GM12878 (cell line): ENCODE data around the gene MAP2K1. TPM values are rescaled to one million over a fixed set of nuclear protein-coding genes. Genes with fewer than 3 reads are reported as not detected.

Experiments
- ATAC-seq: fragments of 200-7000 bp; cut with Tn5 transposase; 3 replicates; pipeline ENCODE4 v1.9.1; 2020; ENCODE audit warnings: mild to moderate bottlenecking, moderate library complexity
- BruUV-seq: library from RNA; stranded (reverse); fragments of 400-500 nt; replicated peaks from 2 replicates; lab custom pipeline; 2021; lab: Mats Ljungman, UMichigan
- CTCF ChIA-PET: fragments of 300-600 bp; sonication (Branson Sonifier 250); formaldehyde crosslinking; extraction: SDS; loops from one replicate; lab custom pipeline; 2021; ENCODE audit warnings: inconsistent platforms; lab: Yijun Ruan, JAX
- POLR2A ChIA-PET: fragments of 350-600 bp; formaldehyde crosslinking; extraction: SDS; loops from one replicate; lab custom pipeline; 2021; ENCODE audit warnings: inconsistent platforms; lab: Charles Lee
- RAD21 ChIA-PET: fragments of 300-600 bp; sonication (Branson Sonifier 250); formaldehyde crosslinking; loops from one replicate; lab custom pipeline; 2023; ENCODE audit warnings: antibody characterized with exemption; ENCODE audit not compliant: unreplicated experiment; lab: Charles Lee
- SMC1A ChIA-PET: fragments of 300-600 bp; sonication (Branson Sonifier 250); formaldehyde crosslinking; loops from one replicate; lab custom pipeline; 2023; ENCODE audit not compliant: unreplicated experiment, uncharacterized antibody; lab: Charles Lee
- DNase-seq: peaks from one replicate; pipeline ENCODE4 v3.0.0-alpha.2; 2011; ENCODE audit warnings: low read depth, low spot score
- FAIRE-seq: peaks from 3 replicates; lab custom pipeline; 2011; peaks lifted over from hg19 to GRCh38; lab: Jason Lieb, UNC
- H2AFZ ChIP-seq: 2 replicates; pipeline ENCODE4 v1.6.0; 2011; ENCODE audit warnings: low read depth, low read length, control low read depth; ENCODE audit not compliant: control insufficient read depth
- H3K27ac ChIP-seq: 2 replicates; pipeline ENCODE4 v1.5.1; 2011; ENCODE audit warnings: control low read depth; ENCODE audit not compliant: control insufficient read depth, insufficient read depth
- H3K27me3 ChIP-seq, 2 experiments: replicated peaks in 1 of 2; 2 replicates each; pipeline versions ENCODE4 v1.6.0 to v1.6.1; 2011; ENCODE audit warnings: low read length in 1 of 2; ENCODE audit not compliant: control insufficient read depth in 2 of 2, insufficient read depth in 2 of 2
- H3K36me3 ChIP-seq, 2 experiments: 2 replicates each; pipeline ENCODE4 v1.5.1; 2011; ENCODE audit warnings: low read length in 1 of 2; ENCODE audit not compliant: control insufficient read depth in 2 of 2, insufficient read depth in 2 of 2
- H3K4me1 ChIP-seq: 2 replicates; pipeline ENCODE4 v1.6.1; 2011; ENCODE audit warnings: mild to moderate bottlenecking, low read length, moderate library complexity, mixed read lengths; ENCODE audit not compliant: control insufficient read depth, insufficient read depth
- H3K4me2 ChIP-seq: 2 replicates; pipeline ENCODE4 v1.6.0; 2011; ENCODE audit warnings: control low read depth; ENCODE audit not compliant: control insufficient read depth, insufficient read depth
- H3K4me3 ChIP-seq: fragments of 200-600 bp; sonication (generic); 2 replicates; pipeline ENCODE4 v1.5.1; 2016
- H3K79me2 ChIP-seq: 2 replicates; pipeline ENCODE4 v1.6.0; 2011; ENCODE audit warnings: low read length; ENCODE audit not compliant: control insufficient read depth, insufficient read depth
- H3K9ac ChIP-seq: 2 replicates; pipeline ENCODE4 v1.8.0; 2011; ENCODE audit warnings: low read length, control low read depth, mixed read lengths; ENCODE audit not compliant: control insufficient read depth, insufficient read depth
- H3K9me3 ChIP-seq: replicated peaks from 3 replicates; pipeline ENCODE4 v1.5.1; 2011; ENCODE audit warnings: mild to moderate bottlenecking, low read length; ENCODE audit not compliant: control insufficient read depth, insufficient read depth
- H4K20me1 ChIP-seq: 2 replicates; pipeline ENCODE4 v1.6.0; 2011; ENCODE audit not compliant: control insufficient read depth, insufficient read depth
- ATF2 ChIP-seq: IDR thresholded peaks from 2 replicates; pipeline ENCODE4 v1.6.1; 2012; ENCODE audit warnings: low read length, inconsistent platforms
- CEBPB ChIP-seq, 2 experiments: fragments of 150-350 bp in 1 of 2; IDR thresholded peaks; 2 replicates each; pipeline ENCODE4 v1.6.1; 2012 to 2014; ENCODE audit warnings: low read depth in 2 of 2, low read length in 2 of 2, borderline replicate concordance in 1 of 2, inconsistent platforms in 1 of 2
- DPF2 ChIP-seq: fragments of 450-650 bp; IDR thresholded peaks from 2 replicates; pipeline ENCODE4 v1.6.1; 2017; ENCODE audit warnings: mild to moderate bottlenecking
- EZH2 ChIP-seq: IDR thresholded peaks from 2 replicates; pipeline ENCODE4 v1.6.1; 2012; ENCODE audit warnings: low read depth, mild to moderate bottlenecking, control low read depth, inconsistent platforms, low read length, borderline replicate concordance; ENCODE audit not compliant: control insufficient read depth
- HDGF ChIP-seq: fragments of 450-650 bp; IDR thresholded peaks from 2 replicates; pipeline ENCODE4 v1.6.1; 2016; ENCODE audit warnings: antibody characterized with exemption
- KLF5 ChIP-seq: fragments of 450-650 bp; IDR thresholded peaks from 2 replicates; pipeline ENCODE4 v1.6.1; 2014; ENCODE audit warnings: mild to moderate bottlenecking; ENCODE audit not compliant: partially characterized antibody
- NR2C1 ChIP-seq: fragments of 450-650 bp; IDR thresholded peaks from 2 replicates; pipeline ENCODE4 v1.6.1; 2017; ENCODE audit warnings: antibody characterized with exemption, mild to moderate bottlenecking, moderate library complexity
- PAX8 ChIP-seq: fragments of 450-650 bp; IDR thresholded peaks from 2 replicates; pipeline ENCODE4 v1.6.1; 2017; ENCODE audit warnings: mild to moderate bottlenecking, moderate library complexity
- RFX5 ChIP-seq: IDR thresholded peaks from 2 replicates; pipeline ENCODE4 v1.6.1; 2011; ENCODE audit warnings: low read depth, low read length, improper control_type of control experiment
- SIN3A ChIP-seq: IDR thresholded peaks from 2 replicates; pipeline ENCODE4 v1.6.1; 2012; ENCODE audit warnings: low read depth, low read length, improper control_type of control experiment
- SKIL ChIP-seq: fragments of 450-650 bp; IDR thresholded peaks from 2 replicates; pipeline ENCODE4 v1.6.1; 2017; ENCODE audit warnings: mild to moderate bottlenecking, low read depth, inconsistent platforms; ENCODE audit not compliant: poor library complexity, severe bottlenecking
- ZBED1 ChIP-seq: IDR thresholded peaks from 2 replicates; pipeline ENCODE4 v1.6.1; 2016; ENCODE audit warnings: borderline replicate concordance
- ZNF207 ChIP-seq: fragments of 450-650 bp; IDR thresholded peaks from 2 replicates; pipeline ENCODE4 v1.6.1; 2014; ENCODE audit warnings: antibody characterized with exemption, mild to moderate bottlenecking, borderline replicate concordance
- WGBS: methylation state at CpG from one replicate; pipeline ENCODE4 v1.1.6; 2016; ENCODE audit warnings: low lambda C conversion rate; ENCODE audit not compliant: insufficient replicate concordance, insufficient coverage; ENCODE audit errors: missing lambda C conversion rate; 5-methylcytosine and 5-hydroxymethylcytosine counted together
- in situ Hi-C: fragments of 300-500 bp; cut with MboI; formaldehyde crosslinking; loops from 9 replicates; pipeline ENCODE4 v1.14.3; 2018; ENCODE audit warnings: mixed read lengths
- intact Hi-C: fragments of 100-400 bp; cut with micrococcal nuclease; formaldehyde crosslinking; loops from one replicate; pipeline ENCODE4 v1.14.2; 2022; ENCODE audit not compliant: unreplicated experiment
- polyA plus RNA-seq, 11 experiments: library from polyadenylated mRNA; depleted of rRNA in 4 of 11; unstranded in 6 of 11; stranded (reverse) in 5 of 11; fragments of >200 nt; fragmentation: Nextera tagmentation in 4 of 11; fragmentation: Illumina TruSeq in 1 of 11; extraction: Ambion mirVana in 4 of 11; extraction: Trizol in 1 of 11; gene quantifications; 1 replicate in 1 of 11; 2 replicates in 10 of 11; pipeline versions ENCODE4 v1.2.1 to v1.2.3, GENCODE V29; 2011 to 2016; ENCODE audit warnings: inconsistent platforms in 2 of 11, missing spikeins in 2 of 11, low read depth in 1 of 11
- total RNA-seq, 4 experiments: library from RNA; depleted of rRNA in 3 of 4; stranded (reverse); fragments of >200 nt in 3 of 4; fragmentation: Illumina TruSeq in 1 of 4; extraction: Trizol in 1 of 4; gene quantifications; 2 replicates each; pipeline versions ENCODE4 v1.2.1 to v1.2.3, GENCODE V29; 2013 to 2021
- TF ChIP-seq, protein P1 (sequence below): IDR thresholded peaks from 2 replicates; pipeline ENCODE4 v1.6.1; 2011; ENCODE audit warnings: borderline replicate concordance, low read depth, mild to moderate bottlenecking, moderate library complexity, mixed read lengths, low read length; ENCODE audit not compliant: insufficient read depth; ENCODE audit errors: extremely low read length
- TF ChIP-seq, protein P2 (sequence below): IDR thresholded peaks from 2 replicates; pipeline ENCODE4 v1.6.1; 2011; ENCODE audit warnings: low read depth, mild to moderate bottlenecking, low read length, moderate library complexity, borderline replicate concordance; ENCODE audit errors: extremely low read depth
- TF ChIP-seq, protein P3 (sequence below): IDR thresholded peaks from 2 replicates; pipeline ENCODE4 v1.6.1; 2011; ENCODE audit warnings: low read depth, low read length, improper control_type of control experiment, borderline replicate concordance

Gene MAP2K1
- total and polyA plus RNA-seq, 10 of the 15 experiments (the other 5 are each of a cell fraction or from before 2014, with no cell fraction given) = 11.2 to 112 (median 56.6) TPM

DNA sequence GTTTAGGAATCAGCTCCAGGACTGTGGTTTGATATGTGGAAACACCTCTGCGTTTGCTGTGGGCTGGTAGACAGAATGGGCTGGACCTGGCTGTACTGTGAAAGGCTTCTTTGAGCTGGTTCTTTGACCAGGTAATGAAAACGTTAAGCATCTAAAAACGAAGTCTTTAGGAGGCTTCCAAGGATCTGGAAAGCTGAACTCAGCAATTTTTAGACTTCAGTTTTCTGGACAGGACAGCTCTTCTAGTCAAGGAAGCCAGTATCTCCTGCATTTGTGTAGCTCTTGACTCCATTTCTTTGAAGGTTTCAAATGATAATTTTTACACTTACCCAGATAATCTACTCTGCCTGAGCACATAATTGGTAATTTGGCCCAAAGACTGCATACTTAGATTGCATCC, 25.5 kb downstream of the MAP2K1 start (continued):
- TF ChIP-seq, protein P1, sequence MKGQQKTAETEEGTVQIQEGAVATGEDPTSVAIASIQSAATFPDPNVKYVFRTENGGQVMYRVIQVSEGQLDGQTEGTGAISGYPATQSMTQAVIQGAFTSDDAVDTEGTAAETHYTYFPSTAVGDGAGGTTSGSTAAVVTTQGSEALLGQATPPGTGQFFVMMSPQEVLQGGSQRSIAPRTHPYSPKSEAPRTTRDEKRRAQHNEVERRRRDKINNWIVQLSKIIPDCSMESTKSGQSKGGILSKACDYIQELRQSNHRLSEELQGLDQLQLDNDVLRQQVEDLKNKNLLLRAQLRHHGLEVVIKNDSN = no peak
- TF ChIP-seq KLF5 = no peak
- no peak for TF ChIP-seq SIN3A
- TF ChIP-seq, all 136 proteins: peak for 0

DNA sequence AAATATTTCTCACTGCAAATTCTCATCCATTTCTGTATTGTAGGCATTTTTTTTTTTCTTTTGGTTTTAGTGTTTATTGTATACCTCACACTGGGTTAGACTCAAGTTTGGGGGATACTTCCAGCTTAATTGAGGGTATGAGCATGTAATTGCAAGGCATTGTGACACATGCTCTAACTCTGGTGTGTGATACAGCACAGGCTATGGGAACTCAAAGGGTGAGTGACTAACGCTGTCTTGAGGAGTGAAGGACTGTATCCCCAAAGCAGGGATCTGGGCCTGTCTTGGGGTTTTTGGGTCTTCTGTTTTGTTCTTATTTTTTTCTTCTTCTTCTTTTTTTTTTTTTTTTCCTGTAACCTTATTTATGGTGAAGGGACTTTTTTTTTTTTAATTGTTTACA, 26.9 kb downstream of the MAP2K1 start:
- Histone ChIP-seq H3K79me2 (peaks cover 95% of the 10 kb centered on the region), H3K27ac (no peak overlapping the region), H3K4me1 (peaks cover 28% of the 10 kb centered on the region), H3K4me3 (no peak overlapping the region), H3K9me3 (peaks cover 7% of the 10 kb centered on the region; the same call in 2 of the 3 replicates), H3K9ac (no peak overlapping the region), H4K20me1 (0 out of 2 replicates have a peak, but pooled peaks cover 4% of the 10 kb centered on the region), H2AFZ (no peak overlapping the region), H3K4me2 (no peak overlapping the region), H3K27me3 (no peaks in the 10 kb centered on the region), H3K36me3 (peaks cover 0 to 3% of the 10 kb centered on the region in 2 experiments; a peak in 1 of 4 replicates)
- in situ Hi-C loops (no loop called here), intact Hi-C loops (no loop called here)
- RAD21 ChIA-PET = no interaction called here
- FAIRE-seq = no peak
- WGBS = 93% methylated on average over 1 of the region's 1 CpG
- CTCF ChIA-PET = interaction anchor here (2.0 kb wide), 1 partner anchor 9 kb away, joined by 11 read pairs; no protein-coding TSS in a partner anchor
- TF ChIP-seq RFX5 (no peak), PAX8 (no peak), CEBPB (IDR thresholded peaks at IDR 0.05; ENCODE audit: borderline replicate concordance in 1 of 2, low read depth in 2 of 2, low read length in 2 of 2) (no peak), SKIL (no peak), ZNF207 (no peak), EZH2 (no peak), NR2C1 (no peak), ZBED1 (no peak), HDGF (no peak), DPF2 (no peak), ATF2 (no peak)
- TF ChIP-seq, protein P2, sequence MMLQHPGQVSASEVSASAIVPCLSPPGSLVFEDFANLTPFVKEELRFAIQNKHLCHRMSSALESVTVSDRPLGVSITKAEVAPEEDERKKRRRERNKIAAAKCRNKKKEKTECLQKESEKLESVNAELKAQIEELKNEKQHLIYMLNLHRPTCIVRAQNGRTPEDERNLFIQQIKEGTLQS = no peak
- TF ChIP-seq, protein P3, sequence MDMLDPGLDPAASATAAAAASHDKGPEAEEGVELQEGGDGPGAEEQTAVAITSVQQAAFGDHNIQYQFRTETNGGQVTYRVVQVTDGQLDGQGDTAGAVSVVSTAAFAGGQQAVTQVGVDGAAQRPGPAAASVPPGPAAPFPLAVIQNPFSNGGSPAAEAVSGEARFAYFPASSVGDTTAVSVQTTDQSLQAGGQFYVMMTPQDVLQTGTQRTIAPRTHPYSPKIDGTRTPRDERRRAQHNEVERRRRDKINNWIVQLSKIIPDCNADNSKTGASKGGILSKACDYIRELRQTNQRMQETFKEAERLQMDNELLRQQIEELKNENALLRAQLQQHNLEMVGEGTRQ = no peak
- POLR2A ChIA-PET = interaction anchor here (0.5 to 1.7 kb wide), 2 partner anchors 10 to 20 kb away, joined by 3 to 4 read pairs; no protein-coding TSS in a partner anchor
- SMC1A ChIA-PET = interaction anchor here (0.5 to 7.1 kb wide), 3 partner anchors 10 to 875 kb away, joined by 3 to 95 read pairs (median 3); no protein-coding TSS in a partner anchor
- no peak for DNase-seq
- no TSS peak for BruUV-seq
- ATAC-seq = no peak
